GM18502 (cell line): ENCODE data around the gene STRN4.
"Not testable (repeated sequence)": the region's sequence is repeated elsewhere in the genome, so short reads cannot be mapped to it uniquely, and the experiment has no call there.

Source experiments
- ATAC-seq: cut with Tn5 transposase; IDR thresholded peaks from one replicate; pipeline ENCODE4 v1.9.1; 2021; ENCODE audit warnings: mild to moderate bottlenecking; ENCODE audit not compliant: unreplicated experiment, poor library complexity

Gene STRN4

DNA sequence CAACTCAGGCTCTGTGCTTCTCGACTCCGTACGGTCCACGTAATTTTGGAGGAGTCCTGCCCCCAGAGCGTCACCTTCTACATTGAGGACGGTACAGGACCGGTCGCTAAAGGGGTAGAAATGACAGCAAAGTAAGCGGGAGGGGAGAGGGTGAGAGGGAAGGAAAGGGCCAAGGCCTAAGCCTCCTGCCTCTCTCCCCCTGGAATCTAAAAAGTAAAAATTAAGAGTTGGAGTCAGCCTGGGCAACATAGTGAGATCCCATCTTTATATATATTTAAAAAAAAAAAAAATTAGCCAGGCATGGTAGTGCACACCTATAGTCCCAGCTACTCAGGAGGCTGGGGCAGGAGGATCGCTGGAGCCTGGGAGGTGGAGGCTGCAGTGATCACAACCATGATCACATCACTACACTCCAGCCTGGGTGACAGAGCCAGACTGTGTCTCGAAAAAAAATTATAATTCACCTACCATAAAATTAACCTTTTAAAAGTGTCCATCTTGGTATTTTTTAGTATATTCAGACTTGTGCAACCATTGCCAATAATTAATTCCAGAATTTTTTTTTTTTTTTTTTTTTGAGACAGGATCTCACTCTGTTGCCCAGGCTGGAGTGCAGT is 29.5 kb upstream of the STRN4 start:
- no peak for ATAC-seq

DNA sequence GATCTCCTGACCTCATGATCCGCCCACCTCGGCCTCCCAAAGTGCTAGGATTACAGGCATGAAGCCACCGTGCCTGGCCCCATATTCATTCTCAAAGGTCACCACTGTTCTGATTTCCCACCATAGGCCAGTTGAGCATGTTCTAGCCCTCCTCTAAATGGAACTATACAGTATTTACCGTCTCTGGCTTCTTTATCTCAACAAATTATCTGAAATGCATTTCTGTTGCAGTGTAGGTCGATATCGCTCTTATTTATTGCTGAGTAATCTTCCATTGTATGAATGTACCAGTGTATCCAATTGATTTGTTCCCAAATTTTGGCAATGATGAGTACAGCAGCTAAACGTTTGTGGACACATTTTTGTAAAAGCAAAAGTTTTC is 26.8 kb upstream of the STRN4 start:
- no peak for ATAC-seq

DNA sequence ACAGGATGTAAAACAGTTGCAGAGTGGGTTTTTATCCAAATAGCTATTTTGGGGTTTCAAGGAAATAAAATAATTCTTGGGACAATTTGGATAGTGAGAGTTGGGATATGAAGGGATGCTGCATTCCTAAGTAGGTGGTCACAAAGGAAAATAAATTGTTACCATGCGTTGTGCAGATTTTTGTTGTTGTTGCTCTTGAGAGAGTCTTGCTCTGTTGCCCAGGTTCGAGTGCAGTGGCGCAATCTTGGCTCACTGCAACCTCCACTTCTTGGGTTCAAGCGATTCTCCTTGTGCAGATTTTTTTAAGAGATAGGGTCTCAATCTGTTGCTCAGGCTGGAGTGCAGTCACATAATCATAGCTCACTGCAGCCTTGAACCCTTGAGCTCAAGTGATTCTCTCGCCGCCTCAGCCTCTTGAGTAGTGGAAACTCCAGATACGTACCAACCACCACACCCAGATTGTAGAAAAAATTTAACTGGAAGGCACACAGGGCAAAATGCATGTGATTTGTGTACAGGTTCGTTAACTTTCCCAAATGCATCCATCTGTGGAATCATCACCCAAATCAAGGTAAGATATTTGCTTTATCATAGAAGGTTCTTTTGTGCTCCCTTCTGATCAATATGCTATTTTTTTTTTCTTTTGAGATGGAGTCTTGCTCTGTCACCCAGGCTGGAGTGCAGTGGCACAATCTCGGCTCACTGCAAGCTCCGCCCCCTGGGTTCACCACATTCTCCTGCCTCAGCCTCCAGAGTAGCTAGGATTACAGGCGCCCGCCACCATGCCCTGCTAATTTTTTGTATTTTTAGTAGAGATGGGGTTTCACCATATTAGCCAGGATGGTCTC is 26.1 kb upstream of the STRN4 start:
- no peak for ATAC-seq

DNA sequence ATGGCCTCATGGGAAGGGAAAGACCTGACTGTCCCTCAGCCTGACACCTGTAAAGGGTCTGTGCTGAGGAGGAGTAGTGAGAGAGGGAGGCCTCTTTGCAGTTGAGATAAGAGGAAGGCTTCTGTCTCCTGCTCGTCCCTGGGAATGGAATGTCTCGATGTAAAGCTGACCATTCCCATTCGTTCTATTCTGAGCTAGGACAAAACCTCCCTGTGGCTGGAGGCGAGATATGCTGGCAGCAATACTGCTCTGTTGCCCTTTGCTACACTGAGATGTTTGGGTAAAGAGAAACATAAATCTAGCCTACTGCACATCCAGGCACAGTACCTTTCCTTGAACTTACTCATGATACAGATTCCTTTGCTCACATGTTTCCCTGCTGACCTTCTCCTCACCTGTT is 22.5 kb upstream of the STRN4 start:
- not testable (repeated sequence) for ATAC-seq

DNA sequence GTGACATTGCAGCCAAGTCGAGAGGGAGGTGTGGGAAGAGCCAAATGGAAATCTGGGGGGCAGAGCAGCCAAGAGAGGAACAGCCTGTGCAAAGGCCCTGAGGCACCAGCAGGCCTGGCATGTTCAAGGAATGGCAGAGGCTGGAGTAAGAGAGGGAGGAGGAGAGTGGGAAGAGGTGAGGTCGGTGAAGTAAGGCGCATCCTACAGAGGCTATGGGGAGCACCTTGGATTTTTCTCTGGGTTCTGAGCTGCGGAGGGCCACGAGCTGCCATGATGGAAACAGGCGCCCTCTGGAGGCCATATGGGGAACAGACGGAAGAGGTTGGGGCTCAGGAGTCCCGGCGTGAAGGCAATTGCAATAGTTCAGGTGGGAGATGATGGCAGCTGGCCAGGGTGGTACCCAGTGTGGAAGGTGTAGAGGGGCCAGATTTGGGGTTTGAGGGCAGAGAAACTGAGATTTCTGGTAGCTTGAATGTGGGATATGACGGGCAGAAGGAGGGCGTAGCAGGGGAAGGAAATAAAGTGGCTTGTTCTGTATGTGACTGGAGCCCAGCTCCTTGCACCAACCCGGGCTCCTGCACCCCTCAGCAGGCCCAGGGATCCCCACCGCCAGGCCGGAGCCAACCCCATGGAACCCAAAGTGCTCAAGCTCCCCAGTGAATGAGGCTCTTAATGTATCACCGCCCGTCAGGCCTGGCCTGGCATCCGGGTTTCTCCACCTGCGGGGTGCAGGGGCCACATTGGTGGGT is 20.5 kb upstream of the STRN4 start:
- ATAC-seq = no peak

DNA sequence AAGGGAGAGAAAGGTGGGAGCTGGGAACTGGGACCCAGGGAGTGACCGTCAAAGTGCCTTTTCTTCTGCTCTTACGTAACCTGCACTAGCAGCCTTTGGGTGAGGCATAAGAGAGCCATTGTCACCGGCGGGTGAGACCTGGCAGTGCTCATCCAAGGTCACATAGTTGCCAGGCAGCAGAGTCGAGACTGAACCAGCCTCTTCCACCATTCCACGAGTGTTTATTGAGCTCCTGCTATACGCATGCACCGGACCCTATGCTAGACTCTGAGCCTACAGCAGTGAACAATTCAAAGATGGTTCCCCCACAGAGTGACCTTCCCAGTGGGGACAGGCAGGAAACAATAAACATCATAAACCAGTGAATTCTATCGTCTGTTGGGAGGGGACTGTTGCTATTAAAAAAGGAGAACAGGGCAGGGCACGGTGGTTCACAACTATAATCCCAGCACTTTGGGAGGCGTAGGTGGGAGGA is 18.6 kb upstream of the STRN4 start:
- ATAC-seq = no peak

DNA sequence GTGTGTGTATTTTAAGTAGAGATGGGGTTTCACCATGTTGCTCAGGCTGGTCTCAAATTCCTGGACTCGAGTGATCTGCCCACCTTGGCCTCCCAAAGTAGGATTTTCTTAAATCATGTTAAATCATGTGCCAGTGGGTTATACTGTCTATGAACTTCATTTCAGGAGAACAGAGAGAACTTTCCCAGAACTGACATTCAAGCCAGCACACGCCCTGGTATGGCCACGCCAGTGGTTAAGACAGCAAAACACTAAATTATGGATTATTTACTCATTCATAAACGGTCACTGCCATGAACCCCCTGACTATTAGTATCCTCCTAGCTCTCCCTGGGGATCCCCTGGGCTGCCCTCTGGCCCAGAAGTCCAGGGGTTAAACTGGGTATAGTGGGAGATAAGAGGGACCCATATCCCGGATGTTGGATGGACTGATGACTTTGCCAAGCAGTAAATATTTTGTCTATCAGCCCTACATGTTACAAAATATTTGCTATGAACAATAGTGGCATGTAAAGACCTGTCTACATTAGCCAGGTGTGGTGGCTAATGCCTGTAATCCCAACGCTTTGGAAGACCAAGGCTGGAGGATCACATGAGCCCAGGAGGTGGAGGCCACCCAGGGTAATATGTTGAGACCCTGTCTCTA is 16.1 kb upstream of the STRN4 start:
- ATAC-seq = no peak

DNA sequence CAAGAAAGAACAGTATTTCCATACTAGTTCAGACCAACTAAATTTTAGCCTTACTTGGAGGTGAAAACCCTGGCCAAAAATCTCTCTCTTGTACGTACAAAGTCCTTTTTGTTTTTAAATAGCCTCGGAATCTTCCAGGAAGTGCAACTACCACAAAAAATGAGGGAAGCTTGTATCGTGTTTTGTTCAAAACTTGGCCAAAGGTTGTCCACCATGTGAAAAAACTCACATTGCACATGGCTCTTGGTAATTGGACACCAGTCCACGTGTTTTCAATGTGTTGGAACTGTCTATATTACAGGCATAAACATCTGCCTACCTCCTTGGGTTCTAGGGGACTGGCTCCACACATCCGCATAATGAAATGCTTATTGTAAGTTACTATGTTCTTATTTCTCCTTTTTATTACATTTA is 15.2 kb upstream of the STRN4 start:
- no peak for ATAC-seq

DNA sequence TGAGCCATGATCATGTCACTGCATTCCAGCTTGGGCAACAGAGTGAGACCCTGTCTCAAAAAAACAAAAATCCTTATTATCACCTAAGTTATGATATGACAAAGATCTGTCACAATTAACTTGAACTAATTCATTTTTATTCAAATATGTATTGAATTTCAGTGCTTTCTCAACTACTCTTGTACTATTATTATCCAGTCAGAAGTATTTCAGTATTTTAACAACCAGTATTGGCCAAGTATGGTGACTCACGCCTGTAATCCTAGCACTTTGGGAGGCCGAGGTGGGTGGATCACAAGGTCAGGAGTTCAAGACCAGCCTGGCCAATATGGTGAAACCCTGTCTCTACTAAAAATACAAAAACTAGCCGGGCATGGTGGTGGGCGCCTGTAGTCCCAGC is 14.6 kb upstream of the STRN4 start:
- ATAC-seq = not testable (repeated sequence)

DNA sequence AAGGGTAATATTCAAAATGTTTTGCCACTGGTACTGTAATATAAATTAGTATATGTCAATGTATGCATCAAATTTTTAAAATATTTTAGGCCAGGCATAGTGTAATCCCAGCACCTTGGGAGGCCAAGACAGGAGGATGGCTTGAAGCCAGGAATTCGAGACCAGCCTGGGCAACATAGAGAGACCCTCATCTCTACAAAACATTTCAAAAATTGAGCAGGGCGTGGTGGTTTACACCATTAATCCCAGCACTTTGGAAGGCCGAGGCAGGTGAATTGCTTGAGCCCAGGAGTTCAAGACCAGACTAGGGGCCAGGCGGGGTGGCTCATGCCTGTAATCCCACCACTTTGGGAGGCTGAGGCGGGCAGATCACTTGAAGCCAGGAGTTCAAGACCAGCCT is 14.1 kb upstream of the STRN4 start:
- no peak for ATAC-seq

DNA sequence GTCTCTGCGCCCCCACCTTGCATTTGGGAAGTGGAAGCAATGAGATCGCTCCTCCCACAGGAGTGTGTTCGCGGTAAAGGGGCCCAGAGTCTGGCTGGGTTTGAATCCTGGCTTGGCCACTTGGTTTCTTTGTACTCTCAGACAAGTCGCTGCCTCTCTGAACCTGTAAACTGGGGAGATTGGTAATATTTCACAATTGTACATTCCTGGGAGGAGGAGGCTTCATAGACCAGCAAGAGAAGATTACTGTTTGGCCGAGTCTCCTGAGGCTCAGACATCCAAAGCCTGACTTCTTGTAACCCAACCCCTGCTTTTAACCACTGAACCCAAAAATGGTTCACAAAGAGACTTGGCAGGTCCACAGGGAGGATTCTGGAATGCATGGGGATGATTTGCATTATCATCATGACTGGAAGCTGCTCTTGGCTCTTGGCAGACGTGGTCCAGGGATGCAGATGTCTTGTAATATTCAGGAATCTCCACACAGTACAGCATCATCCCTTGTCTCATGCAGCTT is 13.6 kb upstream of the STRN4 start:
- no peak for ATAC-seq

DNA sequence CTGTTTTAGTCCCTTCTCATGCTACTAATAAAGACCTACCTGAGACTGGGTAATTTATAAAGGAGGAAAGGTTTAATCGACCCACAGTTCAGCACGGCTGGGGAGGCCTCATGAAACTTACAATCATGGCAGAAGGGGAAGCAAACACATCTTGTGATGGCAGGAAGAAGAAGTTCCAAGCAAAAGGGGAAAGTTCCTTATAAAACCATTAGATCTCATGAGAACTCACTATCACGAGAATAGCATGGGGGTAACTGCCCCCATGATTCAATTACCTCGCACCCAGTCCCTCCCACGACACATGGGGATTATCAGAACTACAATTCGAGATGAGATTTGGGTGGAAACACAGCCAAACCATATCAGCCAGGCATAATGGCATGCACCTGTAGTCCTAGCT is 13.0 kb upstream of the STRN4 start:
- ATAC-seq = no peak

DNA sequence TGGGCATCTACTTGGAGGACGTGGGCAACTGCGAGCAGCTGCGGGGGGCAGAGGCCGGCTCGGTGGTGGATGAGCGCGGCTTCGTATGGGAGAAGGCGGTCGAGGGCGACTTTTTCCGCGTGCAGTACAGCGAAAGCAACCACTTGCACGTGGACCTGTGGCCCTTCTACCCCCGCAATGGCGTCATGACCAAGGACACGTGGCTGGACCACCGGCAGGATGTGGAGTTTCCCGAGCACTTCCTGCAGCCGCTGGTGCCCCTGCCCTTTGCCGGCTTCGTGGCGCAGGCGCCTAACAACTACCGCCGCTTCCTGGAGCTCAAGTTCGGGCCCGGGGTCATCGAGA is 10.3 kb upstream of the STRN4 start:
- no peak for ATAC-seq

DNA sequence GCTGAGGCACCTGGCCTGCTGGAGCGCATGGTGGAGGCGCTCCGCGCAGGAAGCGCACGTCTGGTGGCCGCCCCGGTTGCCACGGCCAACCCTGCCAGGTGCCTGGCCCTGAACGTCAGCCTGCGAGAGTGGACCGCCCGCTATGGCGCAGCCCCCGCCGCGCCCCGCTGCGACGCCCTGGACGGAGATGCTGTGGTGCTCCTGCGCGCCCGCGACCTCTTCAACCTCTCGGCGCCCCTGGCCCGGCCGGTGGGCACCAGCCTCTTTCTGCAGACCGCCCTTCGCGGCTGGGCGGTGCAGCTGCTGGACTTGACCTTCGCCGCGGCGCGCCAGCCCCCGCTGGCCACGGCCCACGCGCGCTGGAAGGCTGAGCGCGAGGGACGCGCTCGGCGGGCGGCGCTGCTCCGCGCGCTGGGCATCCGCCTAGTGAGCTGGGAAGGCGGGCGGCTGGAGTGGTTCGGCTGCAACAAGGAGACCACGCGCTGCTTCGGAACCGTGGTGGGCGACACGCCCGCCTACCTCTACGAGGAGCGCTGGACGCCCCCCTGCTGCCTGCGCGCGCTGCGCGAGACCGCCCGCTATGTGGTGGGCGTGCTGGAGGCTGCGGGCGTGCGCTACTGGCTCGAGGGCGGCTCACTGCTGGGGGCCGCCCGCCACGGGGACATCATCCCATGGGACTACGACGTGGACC is 9.7 kb upstream of the STRN4 start:
- ATAC-seq = no peak

DNA sequence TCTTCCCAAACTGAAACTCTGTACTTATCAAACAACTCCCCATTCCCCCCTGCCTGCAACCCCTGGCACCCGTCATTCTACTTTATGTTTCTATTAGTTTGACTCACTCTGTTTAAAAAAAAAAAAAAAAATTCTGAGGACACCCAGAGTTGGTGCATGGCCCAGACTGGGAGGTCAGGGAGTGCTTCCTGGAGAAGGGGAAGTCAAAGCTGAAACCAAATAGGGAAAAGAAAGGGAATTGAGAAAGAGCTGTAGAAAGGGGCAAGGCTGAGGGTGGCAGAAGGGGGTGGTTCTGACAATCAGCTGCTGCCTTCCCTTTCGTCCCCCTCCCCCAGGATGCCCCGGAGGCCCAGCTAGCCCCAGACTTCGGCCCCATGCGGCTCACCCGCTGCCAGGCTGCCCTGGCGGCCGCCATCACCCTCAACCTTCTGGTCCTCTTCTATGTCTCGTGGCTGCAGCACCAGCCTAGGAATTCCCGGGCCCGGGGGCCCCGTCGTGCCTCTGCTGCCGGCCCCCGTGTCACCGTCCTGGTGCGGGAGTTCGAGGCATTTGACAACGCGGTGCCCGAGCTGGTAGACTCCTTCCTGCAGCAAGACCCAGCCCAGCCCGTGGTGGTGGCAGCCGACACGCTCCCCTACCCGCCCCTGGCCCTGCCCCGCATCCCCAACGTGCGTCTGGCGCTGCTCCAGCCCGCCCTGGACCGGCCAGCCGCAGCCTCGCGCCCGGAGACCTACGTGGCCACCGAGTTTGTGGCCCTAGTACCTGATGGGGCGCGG is 9.0 kb upstream of the STRN4 start:
- ATAC-seq = no peak

DNA sequence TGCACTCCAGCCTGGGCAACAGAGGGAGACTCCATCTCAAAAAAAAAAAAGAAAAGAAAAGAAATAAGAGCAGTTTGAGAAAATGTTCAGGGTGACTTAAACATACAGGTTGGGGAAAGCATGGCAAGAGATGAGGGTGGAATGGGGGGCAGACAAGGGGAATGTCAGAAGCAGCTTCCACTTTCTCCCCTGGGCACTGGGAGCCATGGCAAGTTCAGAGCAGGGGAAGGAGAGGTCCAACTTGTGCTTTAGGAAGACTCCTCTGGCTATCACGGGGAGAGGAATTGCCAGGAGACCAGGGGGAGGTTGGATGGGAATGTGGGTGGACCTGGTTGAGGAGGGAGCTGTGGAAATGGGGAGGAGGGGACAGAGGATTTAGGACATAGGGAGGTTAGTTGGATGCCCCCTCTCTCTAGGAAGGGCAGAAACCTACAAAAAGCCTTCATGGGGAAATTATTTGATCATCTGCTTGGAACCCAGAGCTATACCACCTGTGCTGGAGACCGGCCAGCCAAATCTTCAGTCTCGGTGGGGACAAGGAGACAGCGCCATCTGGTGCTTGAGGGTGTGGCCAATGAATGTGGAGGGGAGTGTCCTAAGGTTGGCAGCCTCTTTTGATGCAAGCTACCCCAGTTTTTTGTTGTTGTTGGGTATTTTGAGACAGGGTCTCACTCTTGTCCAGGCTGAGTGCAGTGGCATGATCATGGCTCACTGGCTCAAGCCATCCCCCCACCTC is 7.3 kb upstream of the STRN4 start:
- no peak for ATAC-seq

DNA sequence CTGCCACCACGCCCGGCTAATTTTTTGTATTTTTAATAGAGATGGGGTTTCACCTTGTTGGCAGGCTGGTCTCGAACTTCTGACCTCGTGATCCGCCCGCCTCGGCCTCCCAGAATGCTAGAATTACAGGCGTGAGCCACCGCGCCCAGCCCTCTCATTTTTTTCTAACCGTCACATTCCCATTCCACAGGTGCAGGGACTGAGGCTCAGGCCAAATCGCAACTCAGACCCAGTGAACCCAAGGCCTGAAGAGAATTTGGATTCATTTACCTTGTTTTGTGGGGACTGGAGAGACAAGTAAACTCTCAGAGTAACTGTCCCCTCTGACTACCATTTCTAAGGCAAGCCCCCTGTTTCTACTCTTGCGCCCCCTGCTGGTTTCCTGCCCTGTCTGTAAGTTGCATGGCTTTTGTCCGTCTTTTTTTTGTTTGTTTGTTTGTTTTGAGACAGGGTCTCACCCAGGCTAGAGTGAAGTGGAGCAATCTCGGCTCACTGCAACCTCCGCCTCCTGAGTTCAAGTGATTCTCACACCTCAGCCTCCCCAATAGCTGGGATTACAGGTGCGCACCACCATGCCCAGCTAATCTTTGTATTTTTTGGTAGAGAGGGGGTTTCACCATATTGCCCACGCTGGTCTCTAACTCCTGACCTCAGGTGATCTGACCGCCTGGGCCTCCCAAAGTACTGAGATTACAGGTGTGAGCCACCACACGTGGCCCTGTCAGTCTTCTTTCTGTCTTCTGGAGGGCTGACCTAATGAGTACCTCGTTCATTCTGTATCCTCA is 2.3 kb upstream of the STRN4 start:
- ATAC-seq = no peak
